GM19035 (cell line): Measurements from ENCODE around the gene NCK2.

ENCODE experiments used
- ATAC-seq: cut with Tn5 transposase; IDR thresholded peaks from one replicate; pipeline ENCODE4 v1.9.1; 2021; ENCODE audit not compliant: unreplicated experiment

The NCK2 gene

DNA sequence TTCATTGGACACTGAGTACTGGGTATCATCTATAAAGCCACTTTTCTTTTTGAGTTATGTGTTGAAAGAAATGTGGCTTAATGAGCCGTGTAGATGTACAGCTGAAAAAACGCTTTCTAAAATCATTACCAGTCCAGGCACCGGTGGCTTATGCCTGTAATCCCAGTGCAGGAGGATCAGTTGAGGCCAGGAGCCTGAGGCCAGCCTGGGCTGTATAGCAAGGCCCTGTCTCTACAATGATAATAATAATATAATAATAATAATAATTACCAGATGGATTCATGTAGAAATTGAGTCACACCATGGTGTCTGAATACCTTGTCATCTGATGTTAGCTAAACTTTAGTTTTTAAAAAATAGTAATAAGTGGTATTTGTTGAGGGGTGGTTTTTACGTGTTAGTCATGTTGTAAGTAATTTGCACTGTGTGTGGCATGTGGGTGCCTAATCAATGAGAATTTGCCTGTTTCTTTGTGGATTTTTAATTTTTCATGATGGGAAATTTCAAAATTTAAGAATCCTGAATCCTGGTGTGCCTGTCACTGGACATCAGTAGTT is 30.1 kb downstream of the NCK2 start:
- ATAC-seq, result no peak

- no peak for ATAC-seq
These were observed 31.3 kb downstream of the NCK2 start for GRCh38 chr2:105775809-105776559.

DNA sequence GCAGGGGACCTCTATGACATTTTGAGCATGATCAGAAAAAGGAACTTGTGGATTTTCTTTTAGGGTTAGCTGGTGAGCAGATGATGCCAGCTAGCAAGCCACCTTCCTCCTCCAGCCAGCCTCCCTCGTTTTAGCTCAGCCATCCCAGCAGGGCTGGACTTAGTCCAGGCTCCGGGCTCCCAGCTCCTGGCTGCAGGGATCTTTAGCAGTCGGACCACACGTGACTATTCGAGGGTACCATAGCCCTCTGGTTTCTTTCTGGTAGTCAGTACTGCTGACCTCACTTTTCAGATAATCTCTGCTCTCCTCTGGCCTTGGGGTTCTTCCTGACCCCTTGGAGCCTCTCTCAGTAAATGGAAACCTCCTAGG is 31.8 kb downstream of the NCK2 start:
- ATAC-seq, result no peak

DNA sequence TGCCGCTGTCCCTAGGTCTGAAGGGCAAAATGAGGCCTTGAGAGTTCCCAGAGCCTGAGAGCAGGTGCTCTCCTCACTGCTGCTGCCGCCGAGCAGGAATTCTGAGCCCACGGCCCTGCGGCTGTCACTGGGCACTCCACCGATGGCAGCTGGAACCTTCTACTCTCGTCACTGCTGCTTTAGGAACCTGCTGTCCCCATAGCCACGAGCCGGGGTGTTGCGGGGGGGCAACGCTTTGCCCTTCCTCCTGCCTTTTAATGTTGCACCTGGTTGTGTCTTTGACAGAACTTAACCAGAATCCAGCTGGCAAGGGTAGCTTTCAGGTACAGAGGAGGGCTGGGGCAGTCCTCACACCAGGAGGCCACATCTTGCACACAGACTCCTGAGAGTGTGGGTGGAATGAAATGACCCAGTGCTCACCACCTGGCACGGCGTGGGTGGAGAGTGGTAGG is 32.3 kb downstream of the NCK2 start:
- ATAC-seq, result no peak

- no peak for ATAC-seq
These were observed 32.9 kb downstream of the NCK2 start for GRCh38 chr2:105777506-105778055.

GRCh38 chr2:105778080-105778607 is 33.4 kb downstream of the NCK2 start:
- no peak for ATAC-seq

- no peak for ATAC-seq
These were observed 34.7 kb downstream of the NCK2 start for GRCh38 chr2:105779394-105779793.

DNA sequence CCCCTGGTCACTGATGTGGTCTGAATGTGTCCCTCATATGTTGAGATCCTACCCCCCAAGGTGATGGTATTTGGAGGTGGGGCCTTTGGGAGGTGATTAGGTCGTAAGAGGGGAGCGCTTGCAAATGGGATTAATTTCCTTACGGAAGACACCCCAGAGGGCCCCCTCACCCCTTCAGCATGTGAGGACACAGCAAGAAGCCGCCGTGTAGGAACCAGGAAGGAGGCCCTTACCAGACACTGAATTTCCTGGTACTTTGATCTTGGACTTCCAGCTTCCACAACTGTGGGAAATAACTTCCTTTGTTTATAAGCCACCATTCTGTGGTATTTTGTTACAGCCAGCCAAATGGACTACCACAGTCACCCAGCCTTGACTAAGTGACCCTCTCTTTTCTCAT is 35.9 kb downstream of the NCK2 start:
- ATAC-seq, result no peak

DNA sequence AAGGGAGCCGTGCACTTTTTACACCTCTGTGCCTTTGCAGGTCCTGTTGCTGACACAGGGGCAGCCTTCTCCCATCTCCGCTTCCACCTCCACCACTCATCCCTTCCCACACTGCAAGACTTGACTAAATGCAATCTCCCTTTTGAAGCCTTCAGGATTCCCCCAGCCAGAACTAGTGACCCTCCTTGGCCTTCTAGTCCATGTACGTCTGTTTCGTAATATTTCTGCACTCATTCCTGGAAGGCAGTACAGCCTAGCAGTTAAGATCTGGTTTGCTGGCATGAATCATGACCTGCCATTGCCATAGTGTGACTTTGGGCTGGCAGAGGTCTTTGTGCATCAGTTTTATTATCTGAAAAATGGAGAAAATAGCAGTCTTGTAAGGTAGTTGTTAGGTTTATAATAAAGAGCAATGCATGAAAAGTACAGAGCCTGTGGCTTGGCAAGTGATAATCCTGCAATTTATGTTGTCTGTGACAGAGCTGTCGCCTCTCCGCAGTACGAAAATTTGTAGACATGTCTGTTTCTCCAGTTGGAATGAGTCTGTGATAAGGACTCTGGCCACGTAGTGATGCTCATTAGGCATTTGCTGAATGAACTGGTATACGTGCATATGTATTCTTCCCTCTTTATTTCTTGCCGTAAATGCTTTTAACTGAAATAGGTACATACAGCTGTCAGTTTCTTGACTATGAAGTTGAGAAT is 36.7 kb downstream of the NCK2 start:
- no peak for ATAC-seq

DNA sequence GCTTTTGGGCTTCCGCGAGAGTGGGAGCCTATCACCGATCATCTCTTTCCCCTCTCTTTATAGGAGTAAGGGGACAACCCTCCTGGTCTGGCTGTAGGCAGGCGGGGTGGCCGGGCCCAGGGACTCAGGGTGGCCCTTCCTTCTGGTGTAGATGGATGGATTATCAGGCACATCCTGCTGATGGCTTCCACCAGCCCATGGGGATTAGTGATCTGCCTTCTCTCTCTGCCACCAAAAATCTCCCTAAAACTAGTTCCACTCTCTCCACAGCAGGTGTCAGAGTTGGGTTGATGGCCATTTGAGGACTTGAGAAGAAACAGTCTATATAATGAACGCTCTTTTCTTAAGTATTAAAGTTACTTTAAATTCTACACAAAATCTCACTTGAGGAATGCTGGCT is 37.4 kb downstream of the NCK2 start:
- ATAC-seq, result no peak

DNA sequence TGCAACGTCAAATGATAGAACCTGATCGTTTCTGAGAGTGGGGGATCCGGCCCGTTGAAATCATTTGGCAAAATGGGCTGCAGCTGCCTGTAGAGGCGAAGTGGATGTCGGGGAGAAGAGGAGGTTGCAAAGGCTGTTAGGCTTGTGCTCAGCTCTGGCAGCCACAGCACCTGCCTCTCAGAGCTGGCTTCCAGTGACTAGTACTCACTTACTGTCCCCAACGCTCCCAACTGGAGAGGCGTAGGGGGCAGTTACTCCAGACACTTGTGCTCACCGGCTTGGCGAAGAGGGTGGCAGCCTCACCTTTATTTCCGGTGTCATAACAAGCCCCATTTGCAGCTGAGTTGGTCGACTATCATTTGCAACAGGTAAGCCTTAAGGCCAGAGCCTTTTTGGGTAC is 37.9 kb downstream of the NCK2 start:
- ATAC-seq, result no peak

DNA sequence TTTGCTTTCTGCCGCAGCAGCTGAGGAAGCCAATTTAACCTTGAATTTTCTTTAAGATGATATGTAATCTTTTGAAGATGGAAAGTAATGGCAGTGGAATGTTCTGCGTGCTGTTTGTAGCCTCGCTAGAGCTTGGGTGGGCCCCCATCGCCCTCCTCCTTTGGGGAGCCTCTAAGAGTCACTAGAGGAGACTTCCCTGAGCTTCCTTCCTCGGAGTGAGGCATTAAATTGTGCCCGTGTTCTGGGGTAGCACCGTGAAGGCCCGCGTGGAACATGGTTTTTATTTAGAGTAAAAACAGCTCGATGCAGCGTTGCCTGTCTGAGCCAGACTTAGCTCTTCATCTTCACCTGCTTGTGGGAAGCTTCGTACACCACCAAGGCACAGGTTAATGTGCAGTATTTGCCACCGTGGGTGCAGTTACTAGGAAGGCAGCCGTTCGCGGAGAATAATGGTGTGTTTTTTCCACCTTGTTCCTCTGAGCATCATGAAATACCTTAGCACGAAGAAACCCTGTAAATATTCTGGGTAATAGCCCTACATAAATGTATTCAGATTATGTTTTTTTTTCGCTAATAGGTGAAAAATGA is 38.5 kb downstream of the NCK2 start:
- no peak for ATAC-seq

DNA sequence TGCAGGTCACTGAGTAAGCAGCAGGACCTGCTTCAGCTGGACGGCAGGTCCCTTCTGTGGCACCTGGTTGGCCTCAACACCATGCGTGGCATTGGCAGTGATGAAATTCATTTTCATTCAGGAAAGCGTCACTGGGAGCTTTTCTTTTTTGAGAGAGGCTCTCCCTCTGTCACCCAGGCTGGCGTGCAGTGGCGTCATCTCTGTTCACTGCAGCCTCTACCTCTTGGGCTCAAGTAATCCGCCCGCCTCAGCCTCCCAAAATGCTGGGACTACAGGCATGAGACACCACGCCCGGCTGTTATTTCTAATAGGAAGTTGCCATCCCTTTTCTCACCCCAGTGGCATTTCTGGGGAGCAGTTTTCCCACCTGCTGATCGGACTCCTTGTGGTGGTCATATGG is 39.3 kb downstream of the NCK2 start:
- no peak for ATAC-seq

GRCh38 chr2:105784589-105784988 is 39.9 kb downstream of the NCK2 start:
- ATAC-seq, result no peak

GRCh38 chr2:105785095-105785847 is 40.6 kb downstream of the NCK2 start:
- no peak for ATAC-seq

DNA sequence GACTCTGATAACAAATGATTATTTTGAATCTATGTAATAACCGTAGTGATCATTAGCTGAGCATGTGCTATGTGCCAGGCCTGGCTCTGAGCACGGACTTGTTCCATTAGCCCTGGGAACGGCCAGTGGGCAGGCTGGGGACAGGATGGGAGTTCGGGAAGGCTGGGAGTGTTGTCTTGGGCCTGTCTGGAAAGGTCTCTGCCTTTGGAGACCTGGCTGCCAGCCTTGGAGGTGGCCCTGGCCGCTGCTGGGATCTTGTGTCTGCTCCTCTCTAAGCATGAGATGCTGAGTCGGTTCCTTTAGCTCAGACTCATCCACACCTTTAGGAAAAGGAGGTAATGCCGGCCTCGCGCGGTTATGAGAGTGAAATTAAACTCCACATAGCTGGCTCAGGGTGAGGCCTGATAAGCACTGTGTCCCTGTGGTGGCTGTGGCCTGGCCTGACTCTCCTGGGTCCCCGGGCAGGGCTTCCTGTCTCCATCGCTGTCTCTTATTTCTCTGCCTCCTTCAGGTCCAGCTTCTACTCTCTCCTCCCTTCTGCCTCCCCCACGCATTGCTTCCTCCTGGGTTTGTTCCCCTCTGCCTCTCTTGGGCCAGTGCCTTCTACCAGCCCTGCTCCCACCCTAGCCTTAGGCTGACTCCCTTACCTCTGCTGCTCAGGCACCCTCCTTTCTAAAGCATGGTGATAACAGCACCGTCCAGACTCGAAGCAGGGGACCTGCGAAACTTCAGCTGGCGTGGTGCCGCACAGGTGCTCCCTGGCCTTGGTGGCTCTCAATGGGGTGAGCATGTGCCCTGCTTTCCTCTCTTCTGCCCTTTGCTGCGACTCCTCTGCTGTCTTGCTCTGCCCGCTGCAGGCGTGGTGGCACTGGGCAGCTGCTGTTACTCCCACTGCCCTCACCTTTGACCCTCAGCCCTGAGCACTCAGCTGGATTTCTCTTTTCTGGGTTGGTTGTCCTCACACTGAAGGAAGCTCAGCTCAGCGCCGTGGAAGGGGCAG is 41.8 kb downstream of the NCK2 start:
- ATAC-seq, result no peak

DNA sequence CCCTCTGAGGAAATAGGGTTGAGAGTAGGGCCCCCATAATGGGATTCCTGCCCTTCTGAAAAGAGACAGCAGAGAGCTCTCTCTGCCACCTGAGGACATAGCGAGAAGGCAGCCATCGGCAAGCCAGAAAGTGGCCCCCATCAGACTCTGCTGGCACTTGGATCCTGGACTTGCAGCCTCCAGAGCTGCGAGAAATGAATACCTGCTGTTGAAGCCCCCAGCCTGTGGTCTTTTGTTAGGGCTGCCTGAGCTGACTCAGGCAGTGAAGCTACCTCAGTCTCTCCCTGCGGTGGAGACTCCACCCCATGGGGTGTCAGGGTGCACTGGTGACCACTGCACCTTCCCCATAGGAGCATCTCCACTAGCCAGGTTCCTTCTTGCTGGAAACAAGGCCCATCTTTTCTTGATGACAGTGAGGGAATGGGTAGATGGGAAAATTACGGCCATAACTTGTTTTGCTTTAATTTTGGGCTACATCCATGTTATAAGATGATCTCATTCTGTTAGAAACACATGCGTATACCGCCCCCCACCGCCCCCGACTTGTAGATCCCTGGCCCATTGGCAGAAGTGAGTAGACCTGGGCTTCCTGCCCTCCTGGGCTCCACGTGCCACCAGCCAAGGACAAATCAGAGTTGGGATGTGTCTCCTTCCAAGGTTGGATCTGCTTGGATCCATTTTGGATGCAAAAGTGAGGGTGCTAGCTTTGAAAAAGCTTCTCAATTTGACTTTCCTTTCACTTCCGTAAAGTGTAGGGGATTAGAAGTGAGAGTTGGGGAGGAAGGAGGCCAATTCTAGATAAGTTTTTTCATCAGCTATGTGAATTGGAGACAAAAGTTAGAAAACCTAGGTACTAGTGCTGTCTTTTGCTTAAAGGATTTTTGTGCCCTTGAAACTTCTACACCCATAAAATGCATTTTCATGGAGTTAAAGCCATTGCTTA is 42.9 kb downstream of the NCK2 start:
- ATAC-seq, result no peak

DNA sequence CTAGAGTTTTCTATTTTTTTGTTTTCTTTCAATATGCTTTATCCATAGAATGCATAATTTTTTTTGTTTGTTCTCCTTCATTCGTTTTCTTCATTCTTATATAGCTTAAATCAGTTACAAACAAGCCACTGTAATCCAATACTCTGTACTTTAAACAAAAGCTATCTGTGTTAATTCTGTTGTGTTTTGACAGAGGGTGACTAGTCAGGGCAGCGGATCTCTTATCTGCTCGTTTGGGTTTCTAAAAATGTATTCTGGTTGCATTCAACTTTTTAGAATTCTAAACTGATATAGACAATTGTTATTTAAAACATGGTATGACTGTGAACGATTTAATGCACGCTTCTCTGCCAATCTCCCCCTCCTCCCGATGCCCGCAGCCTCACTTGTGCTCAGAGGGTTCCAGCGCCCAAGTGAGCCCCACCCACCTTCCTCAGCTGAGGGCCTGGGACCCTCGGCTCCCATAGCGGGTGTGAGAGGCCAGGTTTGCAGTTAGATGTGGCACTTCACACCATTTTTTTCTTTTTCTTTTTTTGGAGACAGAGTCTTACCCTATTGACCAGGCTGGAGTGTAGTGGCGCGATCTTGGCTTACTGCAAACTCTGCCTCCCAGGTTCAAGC is 44.1 kb downstream of the NCK2 start:
- no peak for ATAC-seq
